NCI-H748 (cell line): ENCODE measurements around the gene VIPR2.
"Not testable (repeated sequence)": the region's sequence is repeated elsewhere in the genome, so short reads cannot be mapped to it uniquely, and the experiment has no call there.

Experiments
- DNase-seq: peaks from one replicate; lab custom pipeline; 2025; ENCODE audit not compliant: unreplicated experiment; lab: John Stamatoyannopoulos, UW

The VIPR2 gene

GRCh38 chr7:159105832-159106811 lies 38.5 kb downstream of the VIPR2 start:
- DNase-seq = no peak

GRCh38 chr7:159105066-159105780 lies 39.4 kb downstream of the VIPR2 start:
- no peak for DNase-seq

- DNase-seq = no peak
Observed at GRCh38 chr7:159104188-159104920, 40.3 kb downstream of the VIPR2 start.

GRCh38 chr7:159103382-159104187 lies 41.1 kb downstream of the VIPR2 start:
- DNase-seq = no peak

- DNase-seq = no peak
Observed at GRCh38 chr7:159102681-159103381, 41.8 kb downstream of the VIPR2 start.

- not testable (repeated sequence) for DNase-seq
Observed at GRCh38 chr7:159101661-159102091, 43.0 kb downstream of the VIPR2 start.

GRCh38 chr7:159101083-159101395 lies 43.6 kb downstream of the VIPR2 start:
- DNase-seq = not testable (repeated sequence)

- not testable (repeated sequence) for DNase-seq
Observed at GRCh38 chr7:159100281-159101082, 44.2 kb downstream of the VIPR2 start.

GRCh38 chr7:159099711-159100231 lies 44.9 kb downstream of the VIPR2 start:
- no peak for DNase-seq

- DNase-seq = no peak
Observed at GRCh38 chr7:159098811-159099655, 45.6 kb downstream of the VIPR2 start.

- DNase-seq = no peak
Observed at GRCh38 chr7:159098424-159098786, 46.3 kb downstream of the VIPR2 start.

GRCh38 chr7:159097661-159098423 lies 46.8 kb downstream of the VIPR2 start:
- DNase-seq = no peak

GRCh38 chr7:159096736-159097581 lies 47.7 kb downstream of the VIPR2 start:
- DNase-seq = no peak

- no peak for DNase-seq
Observed at GRCh38 chr7:159095979-159096411, 48.7 kb downstream of the VIPR2 start.

- DNase-seq = no peak
Observed at GRCh38 chr7:159094919-159095915, 49.5 kb downstream of the VIPR2 start.
